GM23338 (cell line): Measurements from ENCODE around the gene NME5. TPM values are rescaled to one million over a fixed set of nuclear protein-coding genes. Genes with fewer than 3 reads are reported as not detected.

Experiments used
- ATAC-seq: fragments of 200-7000 bp; cut with Tn5 transposase; 3 replicates; pipeline ENCODE4 v1.9.1; 2020
- DNase-seq: peaks from one replicate; pipeline ENCODE4 v3.0.0-alpha.2; 2015; ENCODE audit warnings: low spot score
- H2AFZ ChIP-seq: fragments of 200-600 bp; sonication (generic); 2 replicates; pipeline ENCODE4 v1.8.0; 2016; ENCODE audit warnings: antibody characterized with exemption, mild to moderate bottlenecking, moderate library complexity
- H3F3A ChIP-seq: fragments of 200-600 bp; sonication (generic); replicated peaks from 2 replicates; pipeline ENCODE4 v1.8.0; 2017; ENCODE audit warnings: antibody characterized with exemption, mixed run types, low read depth
- H3K27ac ChIP-seq: fragments of 200-600 bp; sonication (generic); 2 replicates; pipeline ENCODE4 v1.6.1; 2016; ENCODE audit warnings: low read depth
- H3K27me3 ChIP-seq: fragments of 200-600 bp; sonication (generic); 2 replicates; pipeline ENCODE4 v1.8.0; 2016; ENCODE audit warnings: mild to moderate bottlenecking, mixed run types, moderate library complexity; ENCODE audit not compliant: insufficient read depth
- H3K36me3 ChIP-seq: fragments of 200-600 bp; sonication (generic); 2 replicates; pipeline ENCODE4 v1.8.0; 2016; ENCODE audit warnings: mild to moderate bottlenecking; ENCODE audit not compliant: insufficient read depth
- H3K4me1 ChIP-seq: fragments of 200-600 bp; sonication (generic); 2 replicates; pipeline ENCODE4 v1.8.0; 2016; ENCODE audit warnings: mild to moderate bottlenecking, moderate library complexity; ENCODE audit not compliant: insufficient read depth
- H3K4me2 ChIP-seq: fragments of 200-600 bp; sonication (generic); 2 replicates; pipeline ENCODE4 v1.7.1; 2017; ENCODE audit warnings: mixed run types
- H3K4me3 ChIP-seq: fragments of 200-600 bp; sonication (generic); 2 replicates; pipeline ENCODE4 v1.6.1; 2016; ENCODE audit warnings: mixed run types
- H3K79me2 ChIP-seq: fragments of 200-600 bp; sonication (generic); replicated peaks from 2 replicates; pipeline ENCODE4 v1.8.0; 2017; ENCODE audit warnings: mild to moderate bottlenecking; ENCODE audit not compliant: insufficient read depth
- H3K9me2 ChIP-seq: fragments of 200-600 bp; sonication (generic); 2 replicates; pipeline ENCODE4 v1.8.0; 2017; ENCODE audit not compliant: insufficient read depth
- H4K20me1 ChIP-seq: fragments of 200-600 bp; sonication (generic); replicated peaks from 2 replicates; pipeline ENCODE4 v1.8.0; 2017; ENCODE audit warnings: mild to moderate bottlenecking; ENCODE audit not compliant: insufficient read depth
- H3K27ac Mint-ChIP-seq: 2 replicates; pipeline ENCODE4 v1.8.0; 2020; ENCODE audit warnings: inconsistent platforms, mild to moderate bottlenecking, moderate library complexity, mixed read lengths
- H3K27me3 Mint-ChIP-seq: 3 replicates; pipeline ENCODE4 v1.8.0; 2022; ENCODE audit warnings: low read depth, mild to moderate bottlenecking, moderate library complexity, mixed read lengths, inconsistent platforms; ENCODE audit not compliant: insufficient read depth, poor library complexity
- H3K36me3 Mint-ChIP-seq: 3 replicates; pipeline ENCODE4 v1.8.0; 2021; ENCODE audit warnings: low read depth, mild to moderate bottlenecking, inconsistent platforms, moderate library complexity, mixed read lengths
- H3K4me1 Mint-ChIP-seq: 3 replicates; pipeline ENCODE4 v1.8.0; 2020; ENCODE audit warnings: mild to moderate bottlenecking, inconsistent platforms, mixed read lengths
- H3K4me3 Mint-ChIP-seq: 3 replicates; pipeline ENCODE4 v1.8.0; 2021; ENCODE audit warnings: moderate library complexity, mild to moderate bottlenecking, inconsistent platforms, mixed read lengths
- H3K9me3 Mint-ChIP-seq: 3 replicates; pipeline ENCODE4 v1.8.0; 2020; ENCODE audit warnings: moderate library complexity, mild to moderate bottlenecking, inconsistent platforms, mixed read lengths
- CREB1 ChIP-seq: fragments of 250-450 bp; sonication (Bioruptor Pico); IDR thresholded peaks from 2 replicates; pipeline ENCODE4 v1.5.0; 2020; ENCODE audit warnings: low read depth, mild to moderate bottlenecking, moderate library complexity
- ETS1 ChIP-seq: IDR thresholded peaks from 2 replicates; pipeline ENCODE4 v1.6.1; 2016; ENCODE audit warnings: antibody characterized with exemption
- EZH2 ChIP-seq: fragments of 200-600 bp; sonication (generic); IDR thresholded peaks from one replicate; pipeline ENCODE4 v1.8.0; 2017; ENCODE audit warnings: antibody characterized with exemption, mild to moderate bottlenecking, low read depth; ENCODE audit not compliant: unreplicated experiment
- EZH2phosphoT487 ChIP-seq: fragments of 200-600 bp; sonication (generic); IDR thresholded peaks from one replicate; pipeline ENCODE4 v1.8.1; 2018; ENCODE audit warnings: antibody characterized with exemption; ENCODE audit not compliant: unreplicated experiment
- JUNB ChIP-seq: IDR thresholded peaks from one replicate; pipeline ENCODE4 v1.6.1; 2016; ENCODE audit warnings: antibody characterized with exemption; ENCODE audit not compliant: unreplicated experiment
- NANOG ChIP-seq: IDR thresholded peaks from 2 replicates; pipeline ENCODE4 v1.6.1; 2016; ENCODE audit warnings: antibody characterized with exemption, borderline replicate concordance
- POLR2AphosphoS5 ChIP-seq: IDR thresholded peaks from 2 replicates; pipeline ENCODE4 v1.6.1; 2016; ENCODE audit warnings: antibody characterized with exemption, low read depth
- STAT1 ChIP-seq: IDR thresholded peaks from one replicate; pipeline ENCODE4 v1.6.1; 2016; ENCODE audit warnings: antibody characterized with exemption; ENCODE audit not compliant: unreplicated experiment
- ZNF114 ChIP-seq: fragments of 250-450 bp; sonication (Bioruptor Pico); IDR thresholded peaks from 2 replicates; pipeline ENCODE4 v1.5.0; 2020; ENCODE audit warnings: mild to moderate bottlenecking, moderate library complexity
- ZNF331 ChIP-seq: fragments of 250-450 bp; sonication (Bioruptor Pico); IDR thresholded peaks from 2 replicates; pipeline ENCODE4 v1.5.0; 2020; ENCODE audit warnings: low read depth, mild to moderate bottlenecking, moderate library complexity
- ZNF462 ChIP-seq: fragments of 250-450 bp; sonication (Bioruptor Pico); IDR thresholded peaks from 2 replicates; pipeline ENCODE4 v1.5.0; 2020; ENCODE audit warnings: mild to moderate bottlenecking, moderate library complexity
- polyA plus RNA-seq: library from polyadenylated mRNA; unstranded; fragments of >200 nt; fragmentation: Nextera tagmentation; extraction: Ambion mirVana; gene quantifications from 2 replicates; pipeline ENCODE4 v1.2.1, GENCODE V29; 2016
- total RNA-seq: library from RNA; depleted of rRNA; stranded (reverse); fragments of >200 nt; shearing (Covaris generic); gene quantifications from 2 replicates; pipeline ENCODE4 v1.2.3, GENCODE V29; 2014
- TF ChIP-seq, protein P1 (sequence below): IDR thresholded peaks from one replicate; pipeline ENCODE4 v1.6.1; 2018; ENCODE audit warnings: antibody characterized with exemption; ENCODE audit not compliant: unreplicated experiment
- TF ChIP-seq, protein P2 (sequence below), 2 experiments: fragments of 200-600 bp in 1 of 2; sonication (generic) in 1 of 2; conservative IDR thresholded peaks; 2 replicates each; pipeline versions ENCODE4 v1.5.1 to v1.6.1; 2016 to 2017; ENCODE audit warnings: antibody characterized with exemption in 2 of 2, low read depth in 2 of 2, mild to moderate bottlenecking in 2 of 2, moderate library complexity in 1 of 2

The NME5 gene
- total and polyA plus RNA-seq, 2 experiments from 2014 or later, result 0.45 TPM; not detected in 1

DNA sequence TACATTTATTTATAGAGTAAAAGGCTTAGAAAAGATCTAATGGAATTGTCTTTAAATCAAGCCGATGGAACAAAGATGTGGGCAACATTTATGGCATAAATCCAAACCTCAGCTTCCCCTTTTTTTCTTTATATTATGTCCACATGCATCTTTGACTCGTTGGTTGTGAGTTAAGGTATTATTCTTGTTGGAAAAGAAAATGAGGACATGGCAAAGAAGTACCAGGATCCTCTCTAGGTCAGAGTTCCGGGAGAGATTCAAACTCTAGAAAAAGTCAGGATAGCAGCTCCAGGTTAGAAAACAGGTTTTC is 508 bp upstream of the NME5 start:
- Mint-ChIP-seq H3K9me3 (no peaks in the 10 kb centered on the region), H3K4me3 (peak overlapping the region; percentile 82), H3K27me3 (peaks cover 2% of the 10 kb centered on the region), H3K36me3 (no peaks in the 10 kb centered on the region), H3K4me1 (peaks cover 5% of the 10 kb centered on the region; the same call in 2 of the 3 replicates), H3K27ac (no peak overlapping the region)
- Histone ChIP-seq H3K4me3 (peak overlapping the region; percentile 53), H3K4me2 (peak overlapping the region; percentile 56), H2AFZ (peak overlapping the region; percentile 69; the same call in 1 of the 2 replicates), H3K27ac (no peak overlapping the region), H3F3A (no peaks in the 10 kb centered on the region), H3K79me2 (no peaks in the 10 kb centered on the region), H3K4me1 (peaks cover 3% of the 10 kb centered on the region; the same call in 1 of the 2 replicates), H3K9me2 (no peaks in the 10 kb centered on the region), H3K27me3 (no peaks in the 10 kb centered on the region; the same call in 1 of the 2 replicates), H4K20me1 (no peaks in the 10 kb centered on the region), H3K36me3 (no peaks in the 10 kb centered on the region)
- no peak for TF ChIP-seq ETS1
- no peak for TF ChIP-seq JUNB
- TF ChIP-seq ZNF462 (CRISPR knock-in tag), result no peak
- TF ChIP-seq NANOG, result no peak
- TF ChIP-seq CREB1 (CRISPR knock-in tag), result no peak
- TF ChIP-seq POLR2AphosphoS5, result no peak
- TF ChIP-seq ZNF114, result no peak
- TF ChIP-seq, protein P1, sequence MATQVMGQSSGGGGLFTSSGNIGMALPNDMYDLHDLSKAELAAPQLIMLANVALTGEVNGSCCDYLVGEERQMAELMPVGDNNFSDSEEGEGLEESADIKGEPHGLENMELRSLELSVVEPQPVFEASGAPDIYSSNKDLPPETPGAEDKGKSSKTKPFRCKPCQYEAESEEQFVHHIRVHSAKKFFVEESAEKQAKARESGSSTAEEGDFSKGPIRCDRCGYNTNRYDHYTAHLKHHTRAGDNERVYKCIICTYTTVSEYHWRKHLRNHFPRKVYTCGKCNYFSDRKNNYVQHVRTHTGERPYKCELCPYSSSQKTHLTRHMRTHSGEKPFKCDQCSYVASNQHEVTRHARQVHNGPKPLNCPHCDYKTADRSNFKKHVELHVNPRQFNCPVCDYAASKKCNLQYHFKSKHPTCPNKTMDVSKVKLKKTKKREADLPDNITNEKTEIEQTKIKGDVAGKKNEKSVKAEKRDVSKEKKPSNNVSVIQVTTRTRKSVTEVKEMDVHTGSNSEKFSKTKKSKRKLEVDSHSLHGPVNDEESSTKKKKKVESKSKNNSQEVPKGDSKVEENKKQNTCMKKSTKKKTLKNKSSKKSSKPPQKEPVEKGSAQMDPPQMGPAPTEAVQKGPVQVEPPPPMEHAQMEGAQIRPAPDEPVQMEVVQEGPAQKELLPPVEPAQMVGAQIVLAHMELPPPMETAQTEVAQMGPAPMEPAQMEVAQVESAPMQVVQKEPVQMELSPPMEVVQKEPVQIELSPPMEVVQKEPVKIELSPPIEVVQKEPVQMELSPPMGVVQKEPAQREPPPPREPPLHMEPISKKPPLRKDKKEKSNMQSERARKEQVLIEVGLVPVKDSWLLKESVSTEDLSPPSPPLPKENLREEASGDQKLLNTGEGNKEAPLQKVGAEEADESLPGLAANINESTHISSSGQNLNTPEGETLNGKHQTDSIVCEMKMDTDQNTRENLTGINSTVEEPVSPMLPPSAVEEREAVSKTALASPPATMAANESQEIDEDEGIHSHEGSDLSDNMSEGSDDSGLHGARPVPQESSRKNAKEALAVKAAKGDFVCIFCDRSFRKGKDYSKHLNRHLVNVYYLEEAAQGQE, result no peak
- no peak for TF ChIP-seq ZNF331
- no peak for TF ChIP-seq EZH2phosphoT487
- TF ChIP-seq STAT1, result no peak
- TF ChIP-seq, protein P2, sequence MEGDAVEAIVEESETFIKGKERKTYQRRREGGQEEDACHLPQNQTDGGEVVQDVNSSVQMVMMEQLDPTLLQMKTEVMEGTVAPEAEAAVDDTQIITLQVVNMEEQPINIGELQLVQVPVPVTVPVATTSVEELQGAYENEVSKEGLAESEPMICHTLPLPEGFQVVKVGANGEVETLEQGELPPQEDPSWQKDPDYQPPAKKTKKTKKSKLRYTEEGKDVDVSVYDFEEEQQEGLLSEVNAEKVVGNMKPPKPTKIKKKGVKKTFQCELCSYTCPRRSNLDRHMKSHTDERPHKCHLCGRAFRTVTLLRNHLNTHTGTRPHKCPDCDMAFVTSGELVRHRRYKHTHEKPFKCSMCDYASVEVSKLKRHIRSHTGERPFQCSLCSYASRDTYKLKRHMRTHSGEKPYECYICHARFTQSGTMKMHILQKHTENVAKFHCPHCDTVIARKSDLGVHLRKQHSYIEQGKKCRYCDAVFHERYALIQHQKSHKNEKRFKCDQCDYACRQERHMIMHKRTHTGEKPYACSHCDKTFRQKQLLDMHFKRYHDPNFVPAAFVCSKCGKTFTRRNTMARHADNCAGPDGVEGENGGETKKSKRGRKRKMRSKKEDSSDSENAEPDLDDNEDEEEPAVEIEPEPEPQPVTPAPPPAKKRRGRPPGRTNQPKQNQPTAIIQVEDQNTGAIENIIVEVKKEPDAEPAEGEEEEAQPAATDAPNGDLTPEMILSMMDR (conservative IDR thresholded peaks at IDR 0.05; ENCODE audit: low read depth in 2 of 2), result no peak
- no peak for TF ChIP-seq EZH2
- ATAC-seq (no peak), DNase-seq (no peak)
